Gastrocnemius medialis (tissue), 4 donors: Measurements from ENCODE around the gene SQOR.
A peak's percentile ranks its signal among the peaks of the same experiment; 100 is the strongest.

ENCODE experiments used
- CTCF ChIP-seq, 5 experiments: fragments of 450-650 bp in 3 of 5; fragments of 200-600 bp in 2 of 5; sonication (generic) in 2 of 5; IDR thresholded peaks in 4 of 5; conservative IDR thresholded peaks in 1 of 5; 1 replicate in 4 of 5; 2 replicates in 1 of 5; pipeline ENCODE4 v1.5.1; 2016 to 2019; ENCODE audit warnings: antibody characterized with exemption in 5 of 5, mild to moderate bottlenecking in 3 of 5, moderate library complexity in 3 of 5
- POLR2A ChIP-seq, 2 donors: fragments of 450-650 bp; IDR thresholded peaks; one replicate each; pipeline ENCODE4 v1.6.1; 2017; ENCODE audit warnings: antibody characterized with exemption in 2 of 2, mild to moderate bottlenecking in 2 of 2, moderate library complexity in 2 of 2

- TF ChIP-seq CTCF (IDR thresholded peaks at IDR 0.05 in 4 of 5, conservative IDR thresholded peaks at IDR 0.05 in 1 of 5) (peak in 1 of 5 experiments; percentile 11), POLR2A (IDR thresholded peaks at IDR 0.05) (no peak)
Measured at GRCh38 chr15:45611305-45611704, 23.5 kb upstream of the SQOR start.
